ENCODE data around the gene EHD4.
A peak's percentile ranks its signal among the peaks of the same experiment; 100 is the strongest.

EHD4 gene

DNA sequence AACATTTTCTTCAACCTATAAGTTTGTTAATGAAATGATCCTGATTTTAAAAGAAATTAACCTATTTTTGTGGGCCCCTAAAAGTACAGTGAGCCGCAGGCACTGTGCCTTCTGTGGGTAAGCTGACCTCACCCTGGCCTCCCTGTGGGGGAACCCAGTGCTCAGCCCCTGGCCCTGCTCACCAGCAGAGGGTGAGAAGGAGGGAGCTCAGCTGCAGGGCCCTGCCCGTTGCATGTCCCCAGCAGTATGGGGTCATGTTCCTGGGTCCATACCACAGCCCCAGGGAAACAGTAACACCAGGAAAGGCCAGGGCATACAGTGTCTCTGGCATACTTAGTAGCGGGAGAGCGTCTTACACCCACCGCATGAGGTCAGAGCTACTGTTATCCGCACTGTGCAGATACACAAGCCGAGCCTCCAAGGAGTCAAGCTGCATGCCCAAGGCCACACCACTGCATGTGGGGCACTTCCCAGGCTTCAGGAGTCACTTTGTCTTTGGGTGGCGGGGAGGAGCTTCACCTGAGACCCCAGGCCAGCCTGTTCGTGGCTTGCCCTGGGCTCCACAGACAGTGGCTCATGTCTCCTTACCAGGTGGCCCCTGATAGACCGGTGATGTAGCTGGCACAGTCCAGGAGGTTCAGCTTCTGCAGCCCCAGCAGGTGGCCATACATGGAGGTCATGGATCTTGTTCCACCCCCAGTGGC is 22.6 kb upstream of the EHD4 start:
- DNase-seq = no peak

DNA sequence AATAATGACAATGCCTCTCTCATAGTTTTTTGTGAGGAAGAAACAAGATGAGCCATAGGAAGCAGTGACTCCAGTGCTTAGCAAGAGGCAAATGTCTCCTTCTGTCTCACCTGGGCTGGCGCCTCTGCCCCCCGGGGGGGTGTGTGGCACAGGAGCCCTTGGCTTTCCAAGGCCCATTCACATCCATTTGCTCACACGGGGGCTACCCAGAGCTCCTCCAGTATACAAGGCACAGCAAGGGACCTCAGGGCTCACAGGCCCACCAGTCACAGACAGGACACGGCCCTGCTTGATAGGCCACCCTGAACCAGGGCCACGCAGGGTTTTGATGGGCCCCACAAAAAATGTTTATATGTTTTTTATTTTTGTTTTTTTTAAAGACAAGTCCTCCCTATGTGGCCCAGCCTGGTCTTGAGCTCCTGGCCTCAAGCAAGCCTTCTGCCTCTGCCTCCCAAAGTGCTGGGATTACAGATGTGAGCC is 21.9 kb upstream of the EHD4 start:
- DNase-seq = no peak

DNA sequence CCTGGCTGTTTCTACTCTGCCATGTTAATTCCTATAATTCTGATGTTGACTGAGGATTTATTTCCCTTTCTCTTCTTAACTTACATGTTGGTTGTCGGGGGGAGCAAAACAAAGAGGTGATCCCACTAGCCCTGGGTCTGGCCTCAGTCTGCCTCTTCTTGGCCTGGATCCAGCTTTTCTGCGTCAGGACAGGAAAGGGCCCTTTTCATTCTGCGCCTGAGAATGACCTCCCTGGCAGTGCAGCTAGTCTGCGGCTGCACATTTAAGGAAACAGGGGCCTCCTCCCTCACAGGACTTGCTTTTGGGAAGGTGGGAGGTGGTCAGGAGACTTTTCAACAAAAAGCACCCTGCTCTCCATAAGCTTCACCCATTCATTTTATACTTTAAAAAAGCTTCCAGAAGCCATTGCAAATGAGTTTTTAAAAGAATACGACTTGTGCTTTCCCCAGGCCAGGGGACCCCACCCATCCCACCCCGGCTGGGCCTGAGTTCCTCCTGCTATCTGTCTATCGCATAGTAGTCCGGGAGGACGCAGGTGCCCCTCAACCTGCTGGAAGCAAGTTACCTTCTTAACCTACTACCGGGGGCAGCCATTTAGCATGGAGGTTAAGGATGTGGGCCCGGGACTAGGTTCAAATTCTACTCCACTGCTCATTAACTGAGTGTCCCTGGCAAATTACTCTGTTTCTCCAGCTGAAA is 21.3 kb upstream of the EHD4 start:
- DNase-seq = no peak

DNA sequence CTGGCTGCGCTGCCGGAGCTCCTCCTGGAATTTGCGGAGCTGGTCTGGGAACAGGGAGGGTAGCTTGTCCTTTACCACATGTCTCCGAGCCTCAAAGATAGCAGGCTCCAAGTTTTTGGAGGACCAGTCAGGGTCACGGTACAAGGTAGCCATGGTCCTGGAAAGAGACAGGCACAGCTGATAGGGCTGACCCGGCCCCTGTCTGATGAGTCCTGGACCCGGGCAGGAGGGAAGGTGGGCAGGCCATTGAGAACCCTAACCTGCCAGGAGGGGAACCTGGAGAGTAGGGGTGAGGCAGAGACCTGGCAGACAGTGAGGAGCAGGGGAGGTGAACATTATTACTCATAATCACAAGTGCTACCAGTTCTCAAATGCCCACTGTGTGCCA is 20.4 kb upstream of the EHD4 start:
- DNase-seq = no peak

DNA sequence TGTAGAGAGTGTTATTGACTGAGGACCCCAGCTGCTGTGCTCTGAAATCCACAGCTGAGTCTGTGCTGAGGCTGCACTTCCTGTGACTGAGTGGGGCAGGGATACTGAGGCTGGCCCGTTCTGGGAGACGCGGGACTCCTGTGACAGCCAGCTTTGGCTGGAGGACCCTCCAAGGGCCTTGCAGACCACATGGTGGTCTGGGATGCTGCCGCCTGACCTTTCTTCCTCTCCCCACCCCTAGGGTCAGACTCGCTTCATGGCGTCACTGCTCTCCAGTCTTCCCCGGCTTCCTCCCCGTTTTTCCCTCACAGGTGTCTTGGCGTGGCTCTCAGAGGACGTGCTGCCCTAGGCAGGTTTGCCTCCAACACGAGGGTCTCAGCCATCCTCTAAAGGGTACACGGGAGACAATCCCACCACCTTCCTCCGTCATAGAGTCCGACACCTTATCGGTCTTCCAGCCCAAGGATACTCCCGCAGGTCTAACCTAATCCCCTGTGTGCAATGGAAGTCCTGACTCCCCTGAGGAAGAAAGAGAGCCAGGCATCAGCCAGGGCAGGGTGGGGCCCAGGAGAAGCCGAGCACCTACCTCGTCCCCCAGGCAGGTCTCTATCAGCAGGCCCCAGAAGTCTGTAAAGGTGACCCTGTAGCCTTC is 19.9 kb upstream of the EHD4 start:
- no peak for DNase-seq

DNA sequence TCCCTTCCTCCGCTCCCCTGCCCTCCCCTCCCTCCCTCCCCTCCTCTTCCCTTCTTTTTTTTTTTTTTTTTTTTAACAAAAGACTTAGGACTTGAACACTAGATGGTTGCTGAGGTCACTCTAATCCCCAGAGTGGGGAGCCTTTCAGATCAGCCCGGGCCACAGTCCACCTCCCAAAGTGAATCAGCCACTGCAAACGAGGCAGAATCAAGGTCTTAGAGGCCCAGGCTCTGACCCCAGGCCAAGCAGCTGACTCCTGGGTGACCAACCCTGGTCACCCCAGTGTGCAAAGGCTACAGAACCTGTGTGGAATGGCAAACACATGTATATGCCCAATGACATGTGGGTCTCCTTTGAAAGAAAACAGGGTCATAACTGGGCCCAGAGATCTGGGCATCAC is 18.3 kb upstream of the EHD4 start:
- no peak for DNase-seq

DNA sequence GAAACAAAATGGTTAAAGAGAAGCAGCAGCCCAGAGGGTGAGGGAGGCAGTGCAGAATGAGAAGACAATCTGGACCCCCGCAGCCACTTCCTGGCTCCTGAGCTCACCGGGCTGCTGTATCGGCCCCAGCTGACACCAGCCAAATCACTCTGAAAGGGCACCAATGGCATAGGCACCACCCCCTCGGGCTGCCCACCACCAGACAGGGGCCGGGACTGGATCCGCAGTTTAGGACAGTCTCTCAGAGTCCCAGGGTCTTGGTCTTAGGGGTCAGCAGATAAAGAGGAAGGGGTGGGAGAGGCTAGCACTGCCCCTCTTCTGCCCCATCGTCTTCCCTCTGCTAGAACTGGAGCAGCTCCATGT is 17.9 kb upstream of the EHD4 start:
- DNase-seq = no peak

DNA sequence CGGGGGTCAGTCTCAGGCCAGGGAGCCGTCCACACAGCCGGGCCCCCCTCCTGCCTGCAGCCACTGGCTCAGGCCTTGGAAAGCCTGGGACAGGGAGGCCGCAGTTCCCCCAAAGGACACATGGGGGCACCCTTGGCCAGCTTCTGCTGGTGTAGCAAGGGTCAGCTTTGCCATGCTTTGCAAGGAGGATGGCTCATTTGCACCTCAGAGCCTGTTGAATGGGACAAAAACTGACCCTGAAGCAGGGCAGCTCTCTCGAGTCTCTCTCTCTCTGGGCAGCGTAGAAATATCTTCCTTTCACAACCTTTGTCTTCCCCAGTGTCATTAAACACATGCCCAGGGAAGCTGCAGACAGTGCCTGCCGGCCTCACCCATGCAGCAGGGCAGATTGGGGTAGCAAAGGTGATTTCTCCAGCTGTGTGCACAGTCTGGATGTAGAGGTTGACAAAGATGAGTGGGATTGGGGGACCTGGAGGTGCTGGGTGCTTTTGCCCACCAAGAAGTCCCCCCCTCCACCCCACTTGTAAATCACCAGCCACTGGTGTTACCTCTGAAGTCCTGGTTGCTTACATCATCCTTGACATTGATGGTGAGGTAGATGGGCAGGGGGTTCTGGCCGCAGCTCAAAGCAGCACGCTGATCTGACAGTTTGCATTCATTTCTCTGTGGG is 17.4 kb upstream of the EHD4 start:
- DNase-seq = peak; percentile 69

DNA sequence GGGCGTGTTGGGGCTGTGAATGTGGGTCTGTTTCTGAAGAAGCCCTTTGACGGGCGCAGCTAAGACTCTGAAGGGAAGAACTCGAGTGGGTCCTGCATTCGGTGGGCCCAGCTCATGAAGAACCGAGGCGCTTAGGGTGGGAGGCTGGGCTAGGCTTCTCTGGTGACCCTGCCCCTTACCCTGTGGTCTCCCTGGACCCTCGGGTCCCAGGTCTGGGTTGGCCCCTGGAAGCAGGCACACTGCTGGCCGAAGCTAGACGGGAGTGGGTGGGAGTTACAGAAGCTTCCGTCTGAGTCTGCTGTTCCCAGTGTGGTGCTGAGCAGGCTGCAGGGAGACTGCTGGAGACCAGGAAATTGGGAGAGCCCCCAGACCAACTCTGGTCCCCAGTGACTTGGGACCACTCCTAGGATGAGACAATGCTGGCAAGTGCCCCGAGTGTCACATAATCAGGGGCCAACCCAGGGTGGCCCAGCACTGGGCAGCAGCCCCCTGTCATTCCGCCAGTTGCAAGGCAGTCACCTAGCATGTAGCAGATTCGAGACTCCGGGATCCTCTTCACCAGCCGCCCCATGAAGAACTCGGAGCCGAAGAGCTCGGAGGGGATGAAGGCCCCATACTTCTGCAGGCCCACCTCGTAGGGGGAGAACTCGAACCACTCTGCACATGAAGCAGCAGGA is 16.7 kb upstream of the EHD4 start:
- no peak for DNase-seq

DNA sequence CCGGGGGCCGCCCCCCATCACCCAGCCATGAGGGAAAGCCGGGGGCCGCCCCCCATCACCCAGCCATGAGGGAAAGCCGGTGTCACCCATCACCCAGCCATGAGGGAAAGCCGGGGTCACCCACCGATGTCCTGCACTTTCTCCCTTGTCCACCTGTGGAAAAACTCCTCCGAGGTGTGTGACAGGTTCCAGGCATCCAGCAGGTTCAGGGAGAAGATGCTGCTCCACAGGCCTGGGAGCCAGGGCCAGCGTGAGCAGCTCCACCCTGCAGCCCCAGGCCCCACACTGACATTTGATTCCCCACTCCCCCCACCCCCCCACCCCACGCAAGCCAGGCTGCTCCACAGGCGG is 15.5 kb upstream of the EHD4 start:
- no peak for DNase-seq

DNA sequence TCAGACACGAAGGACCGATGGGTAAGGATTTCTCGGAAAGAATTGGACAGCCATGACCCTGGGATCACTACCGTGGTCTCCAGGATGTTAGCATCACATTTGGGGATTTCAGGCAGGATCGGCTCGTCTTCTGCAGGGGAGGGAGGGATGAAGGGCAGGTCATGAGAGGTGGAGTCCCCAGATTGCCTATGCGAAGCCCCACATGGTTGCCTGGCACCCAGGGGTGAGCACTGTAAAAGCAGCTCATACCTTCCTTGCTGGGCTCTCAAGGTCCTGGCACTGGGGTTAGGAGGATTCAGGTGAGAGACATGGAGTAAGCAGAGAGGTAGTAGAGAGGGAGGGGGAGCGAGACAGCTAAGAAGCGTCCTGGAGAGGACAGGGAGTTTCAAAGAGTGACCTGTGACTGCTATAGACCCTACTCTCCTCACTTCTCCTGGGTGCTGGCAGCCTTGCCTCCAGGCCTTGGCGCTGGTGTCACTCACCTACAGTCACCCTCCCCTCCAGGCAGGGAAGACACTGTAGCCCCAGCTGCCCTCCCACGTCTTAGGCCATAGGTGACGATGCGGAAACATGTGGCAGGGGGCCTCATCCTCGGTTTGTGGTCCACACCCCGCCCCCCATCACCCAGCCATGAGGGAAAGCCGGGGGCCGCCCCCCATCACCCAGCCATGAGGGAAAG is 15.0 kb upstream of the EHD4 start:
- no peak for DNase-seq

DNA sequence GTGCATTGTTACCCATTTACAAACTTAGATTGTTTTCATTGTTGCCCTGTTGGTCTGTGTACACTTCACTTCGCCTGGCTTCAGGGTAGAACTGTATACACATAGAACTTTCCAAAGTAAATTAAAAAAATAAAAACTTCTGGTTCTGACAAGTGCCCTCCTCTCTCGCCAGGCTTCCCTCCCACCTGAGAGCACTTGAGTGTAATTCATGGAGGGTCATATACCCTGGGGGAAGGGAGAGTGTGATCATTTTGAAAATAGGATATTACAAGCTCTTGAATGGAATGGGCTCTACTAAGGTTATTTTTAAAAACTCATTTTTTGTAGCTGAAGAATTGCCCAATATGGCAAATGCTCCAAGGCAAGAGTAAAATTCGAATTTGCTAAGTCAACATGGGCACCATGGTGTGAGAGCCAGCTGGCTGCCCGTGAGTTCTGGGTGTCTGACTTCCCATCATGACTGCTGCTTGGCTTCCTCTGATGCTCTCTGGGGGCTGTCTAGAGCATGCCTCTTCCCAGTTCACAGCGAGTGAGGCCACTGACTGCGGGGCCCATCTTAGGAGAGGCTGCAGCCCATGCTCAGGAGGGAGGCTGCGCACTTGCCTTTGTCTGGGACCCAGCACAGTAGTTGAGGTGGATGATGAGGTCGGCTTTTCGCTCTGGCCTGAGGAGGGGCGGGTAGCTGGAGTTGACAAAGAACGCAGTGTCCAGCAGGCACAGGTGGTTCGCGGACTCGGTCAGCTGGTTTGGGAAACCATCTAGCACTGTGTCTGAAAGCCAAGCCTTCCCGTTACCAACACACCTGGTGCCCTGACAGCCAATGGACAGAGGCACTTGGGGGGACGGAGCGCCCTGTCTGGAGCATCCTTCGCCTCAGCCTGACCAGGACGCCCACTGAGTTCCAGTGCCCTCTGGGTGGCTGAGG is 13.1 kb upstream of the EHD4 start:
- no peak for DNase-seq

DNA sequence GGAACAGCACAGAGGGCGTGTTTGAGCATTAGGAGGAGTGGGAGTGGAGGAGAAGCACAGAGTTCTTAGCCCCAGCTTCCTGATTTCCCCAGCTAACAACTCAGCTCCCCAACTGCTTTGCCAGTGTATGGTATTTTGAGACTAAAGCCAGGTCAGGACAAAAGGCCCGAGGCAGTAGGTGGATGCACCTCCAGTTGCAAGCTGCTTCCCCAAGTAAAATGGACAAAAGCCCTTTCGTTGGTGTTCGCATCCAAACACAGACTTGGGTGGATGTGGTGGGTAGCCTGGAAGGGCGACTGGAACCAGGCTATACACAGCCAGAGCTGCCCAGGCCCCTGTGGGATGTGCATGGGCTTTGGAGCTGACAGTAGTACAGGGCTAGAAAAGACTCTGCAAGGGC is 12.3 kb upstream of the EHD4 start:
- DNase-seq = no peak

DNA sequence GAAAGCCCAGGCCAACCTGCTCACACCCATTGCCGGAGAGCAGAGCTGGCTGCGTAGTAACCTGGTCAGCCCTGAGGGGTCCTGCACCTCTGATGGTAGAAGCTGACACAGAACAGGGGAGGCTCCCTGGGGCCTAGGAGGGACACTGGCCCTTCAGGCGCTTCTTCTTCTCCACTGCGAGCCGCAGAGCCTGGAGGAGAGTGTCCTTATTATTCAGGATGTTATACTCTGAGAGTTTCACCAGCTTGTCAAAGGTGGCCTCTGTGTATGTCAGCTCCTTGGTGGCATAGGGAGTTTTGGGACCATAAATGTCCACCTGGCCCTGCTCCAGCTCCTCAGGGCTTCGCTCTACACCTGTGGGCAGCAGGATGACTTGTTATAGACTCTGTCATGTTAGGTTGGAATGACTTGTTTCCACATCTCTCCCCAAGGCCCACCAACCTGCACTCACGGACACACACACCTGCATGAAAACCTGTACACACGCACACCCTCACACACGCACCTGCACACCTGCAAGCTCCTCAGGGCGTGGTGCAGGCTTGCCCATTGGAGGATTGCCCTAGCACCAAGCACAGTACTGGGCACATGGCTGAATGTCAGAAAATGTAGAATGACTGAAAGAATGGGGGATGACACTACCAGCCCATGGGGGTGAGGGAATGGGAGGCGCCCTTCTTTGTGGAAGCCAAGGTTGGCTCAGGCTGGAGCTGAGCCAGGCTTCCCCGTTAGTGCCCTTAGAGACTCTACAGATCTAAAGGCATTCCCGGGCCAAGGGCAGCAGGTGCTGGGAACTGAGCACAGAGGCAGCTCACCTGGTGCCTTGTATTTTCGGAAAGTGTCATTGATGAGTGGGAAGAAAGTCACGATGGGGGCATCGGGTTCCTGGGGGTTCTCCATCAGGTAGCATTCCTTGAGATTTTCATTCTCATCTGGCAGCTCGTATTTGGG is 11.5 kb upstream of the EHD4 start:
- DNase-seq = no peak

DNA sequence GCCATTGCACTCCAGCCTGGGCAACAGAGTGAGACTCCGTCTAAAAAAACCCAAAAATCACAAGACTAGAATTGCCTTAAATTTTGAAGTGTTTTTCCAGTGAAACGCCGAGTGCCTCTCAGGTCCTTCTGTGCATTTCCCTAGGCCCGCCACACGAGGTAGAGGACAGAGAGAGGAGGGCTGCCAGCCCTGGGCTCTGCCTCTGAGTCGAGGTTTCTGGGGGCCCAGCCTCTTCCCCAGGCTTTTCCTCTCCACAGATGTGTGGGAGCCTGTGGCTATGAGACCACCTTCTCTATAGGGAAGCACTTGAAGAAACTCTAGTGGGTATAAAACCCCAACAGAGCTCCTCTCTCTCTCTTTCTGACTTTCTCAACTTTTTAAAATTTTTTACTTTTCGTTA is 10.9 kb upstream of the EHD4 start:
- no peak for DNase-seq

DNA sequence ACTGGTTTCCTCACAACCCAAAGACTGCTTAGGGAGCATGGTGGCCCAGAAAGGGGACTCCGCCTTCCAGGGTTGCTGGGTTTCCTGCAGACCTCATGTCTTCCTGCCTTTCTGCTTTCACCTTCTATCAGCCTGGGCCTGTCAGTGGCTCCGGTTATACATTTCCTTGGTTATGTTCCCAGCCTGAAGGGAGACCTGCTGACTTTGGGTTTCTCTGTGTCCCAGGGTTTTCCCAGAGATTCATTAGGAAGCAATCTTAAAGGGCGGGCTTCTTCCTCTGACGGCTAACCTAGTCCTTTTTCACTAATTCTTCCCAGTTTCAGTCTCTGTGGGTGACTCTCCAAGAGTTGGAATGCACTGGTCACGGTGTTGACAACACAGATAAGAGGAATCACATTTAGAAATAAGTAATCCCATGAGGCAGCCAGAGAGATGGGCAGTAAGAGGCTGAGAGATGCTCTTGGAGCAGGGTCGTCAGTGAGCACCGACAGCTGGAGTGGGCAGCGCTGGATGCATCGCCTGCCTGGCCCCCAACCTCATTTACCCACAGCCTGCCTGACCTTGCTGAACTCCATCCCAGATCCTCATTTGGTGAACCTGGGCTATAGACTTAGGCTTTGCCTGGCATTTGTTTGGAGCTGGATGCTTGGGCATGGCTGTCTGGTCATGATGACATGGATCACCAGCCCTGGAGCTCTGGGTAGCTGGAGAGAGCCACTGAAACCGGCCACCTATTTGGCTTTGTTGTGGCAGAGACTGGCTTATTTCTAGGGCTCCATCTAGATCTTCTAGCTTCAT is 10.0 kb upstream of the EHD4 start:
- peak; percentile 50 for DNase-seq

DNA sequence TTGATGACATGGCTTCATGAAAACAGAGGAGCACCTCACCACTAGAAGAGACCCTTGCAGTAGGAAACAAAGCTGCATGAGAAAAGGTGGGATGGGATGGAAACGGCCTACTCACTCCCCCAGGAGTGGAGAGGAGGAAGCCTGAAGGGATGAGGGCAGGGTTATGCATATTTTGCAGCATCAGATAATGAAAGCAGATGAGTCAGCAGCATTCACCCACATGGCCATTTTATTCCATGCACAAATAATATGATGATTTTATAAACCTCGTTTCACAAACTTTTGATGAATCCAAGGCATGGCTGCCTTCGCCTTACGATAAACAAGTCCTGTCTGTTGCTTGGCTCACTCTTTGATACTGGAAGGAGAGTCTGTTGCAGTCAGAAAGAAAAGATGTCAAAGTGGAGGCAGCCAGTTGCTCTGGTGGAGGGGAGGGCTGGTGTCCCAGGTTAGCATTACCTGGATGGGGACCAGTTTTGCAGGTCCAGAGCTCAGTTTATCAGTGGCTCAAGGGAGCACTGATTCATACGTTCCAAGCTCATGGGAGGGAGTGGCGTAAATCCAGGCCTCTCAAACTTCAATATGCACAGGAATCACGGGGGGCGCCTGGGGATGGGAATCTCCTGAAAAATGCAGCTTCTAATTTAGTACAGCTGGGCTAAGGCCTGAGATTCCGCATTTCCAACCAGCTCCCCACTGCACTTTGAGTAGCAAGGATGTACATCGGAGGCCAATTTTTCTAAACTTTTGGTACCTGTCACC is 9.2 kb upstream of the EHD4 start:
- peak; percentile 28 for DNase-seq

DNA sequence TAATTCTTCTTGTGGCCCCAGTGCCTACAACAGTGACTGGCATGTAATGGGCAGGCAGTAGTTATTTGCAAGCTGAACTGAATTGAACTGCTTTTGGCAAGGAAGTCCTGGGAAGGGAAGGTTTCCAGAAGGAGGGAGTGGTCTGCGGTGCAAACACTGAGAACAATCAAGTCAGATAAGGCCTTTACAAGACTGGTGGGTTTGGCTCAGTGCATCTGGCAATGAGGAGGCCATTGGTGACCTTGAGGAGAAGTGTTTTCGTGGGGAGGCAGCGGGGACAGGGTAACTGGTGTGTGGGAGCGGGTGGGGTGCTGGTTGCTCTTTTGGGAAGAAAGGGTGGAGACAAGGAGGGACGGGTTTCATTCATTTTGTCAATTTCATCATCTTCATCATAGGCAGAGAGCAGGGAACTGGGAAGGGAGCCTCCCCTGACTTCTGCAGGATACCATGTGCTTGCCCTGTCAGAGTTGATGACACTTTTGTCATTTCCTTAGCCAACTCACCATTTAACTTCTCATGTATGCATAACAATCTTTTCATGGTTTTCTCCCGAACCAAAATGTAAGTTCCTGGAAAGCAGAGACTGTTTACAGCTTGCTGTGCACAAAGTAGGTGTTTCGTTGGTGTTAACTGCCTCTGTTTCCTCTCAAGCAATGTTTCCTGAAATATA is 8.4 kb upstream of the EHD4 start:
- DNase-seq = no peak

Data from fibroblast of upper back skin (primary cell).